SK-N-MC (cell line): ENCODE data around the gene CPLX3.

Experiments
- EZH2 ChIP-seq: fragments of 200-600 bp; sonication (generic); IDR thresholded peaks from one replicate; pipeline ENCODE4 v1.6.1; 2017; ENCODE audit warnings: antibody characterized with exemption
- POLR2AphosphoS5 ChIP-seq: IDR thresholded peaks from 2 replicates; pipeline ENCODE4 v1.6.1; 2012; ENCODE audit warnings: mild to moderate bottlenecking, low read depth, low read length, borderline replicate concordance

DNA sequence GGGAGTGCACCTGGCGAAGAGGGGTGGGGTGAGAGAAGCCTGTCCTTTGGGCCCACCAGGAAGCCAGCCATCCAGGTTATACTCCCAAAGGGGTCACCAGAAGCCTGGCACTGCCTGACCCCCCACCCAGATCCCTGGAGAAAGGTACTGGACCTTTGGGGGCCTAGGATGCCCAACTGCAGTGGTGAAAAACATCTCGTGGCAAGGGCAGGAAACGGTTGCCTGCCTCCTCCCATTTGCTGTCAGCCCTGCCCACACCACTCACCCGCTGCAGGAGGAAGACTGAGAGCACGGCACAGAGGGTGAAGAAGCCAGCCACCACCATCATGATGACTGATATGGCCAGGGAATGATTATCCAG, 18.8 kb downstream of the CPLX3 start:
- TF ChIP-seq POLR2AphosphoS5: no peak
- TF ChIP-seq EZH2: no peak
